ENCODE measurements around the gene SAP30BP. TPM values are rescaled to one million over a fixed set of nuclear protein-coding genes. Genes with fewer than 3 reads are reported as not detected.

The SAP30BP gene
- total RNA-seq, 1 experiment from 2014 or later, result 52.9 TPM

GRCh38 chr17:75680431-75680830, 13.3 kb downstream of the SAP30BP start:
- DNase-seq, result no peak
- no peak overlapping the region for H3K4me3 ChIP-seq (ENCODE audit: insufficient read depth, low read depth, low read length)
- no peaks in the 10 kb centered on the region for H3K27me3 ChIP-seq (ENCODE audit: control insufficient read depth, insufficient read depth, low read length)
- H3K36me3 ChIP-seq (replicated peaks; ENCODE audit: control insufficient read depth, insufficient read depth, low read length), result peaks cover 3% of the 10 kb centered on the region

- DNase-seq, result no peak
- Histone ChIP-seq H3K27me3 (ENCODE audit: control insufficient read depth, insufficient read depth, low read length) (no peaks in the 10 kb centered on the region), H3K4me3 (ENCODE audit: insufficient read depth, low read depth, low read length) (no peak overlapping the region), H3K36me3 (replicated peaks; ENCODE audit: control insufficient read depth, insufficient read depth, low read length) (peaks cover 1% of the 10 kb centered on the region)
Observed at GRCh38 chr17:75681289-75681688, 14.2 kb downstream of the SAP30BP start.

GRCh38 chr17:75683583-75683982, 16.4 kb downstream of the SAP30BP start:
- H3K27me3 ChIP-seq (ENCODE audit: control insufficient read depth, insufficient read depth, low read length), result no peaks in the 10 kb centered on the region
- DNase-seq, result no peak

GRCh38 chr17:75684249-75684648, 17.1 kb downstream of the SAP30BP start:
- no peak overlapping the region for H3K4me3 ChIP-seq (ENCODE audit: insufficient read depth, low read depth, low read length)

More at GRCh38 chr17:75683583-75683982, 16.4 kb downstream of the SAP30BP start:
- Histone ChIP-seq H3K4me3 (ENCODE audit: insufficient read depth, low read depth, low read length) (no peak overlapping the region), H3K36me3 (replicated peaks; ENCODE audit: control insufficient read depth, insufficient read depth, low read length) (peaks cover 1% of the 10 kb centered on the region)

GRCh38 chr17:75684924-75685323, 17.8 kb downstream of the SAP30BP start:
- Histone ChIP-seq H3K36me3 (replicated peaks; ENCODE audit: control insufficient read depth, insufficient read depth, low read length) (no peaks in the 10 kb centered on the region; the same call in none of the 2 replicates), H3K27me3 (ENCODE audit: control insufficient read depth, insufficient read depth, low read length) (no peaks in the 10 kb centered on the region), H3K4me3 (ENCODE audit: insufficient read depth, low read depth, low read length) (no peak overlapping the region)
- no peak for DNase-seq

More at GRCh38 chr17:75684249-75684648, 17.1 kb downstream of the SAP30BP start:
- Histone ChIP-seq H3K27me3 (ENCODE audit: control insufficient read depth, insufficient read depth, low read length) (no peaks in the 10 kb centered on the region), H3K36me3 (replicated peaks; ENCODE audit: control insufficient read depth, insufficient read depth, low read length) (peaks cover 1% of the 10 kb centered on the region)
- DNase-seq, result no peak

GRCh38 chr17:75685499-75685898, 18.4 kb downstream of the SAP30BP start:
- Histone ChIP-seq H3K36me3 (replicated peaks; ENCODE audit: control insufficient read depth, insufficient read depth, low read length) (peaks cover 1% of the 10 kb centered on the region), H3K4me3 (ENCODE audit: insufficient read depth, low read depth, low read length) (no peak overlapping the region), H3K27me3 (ENCODE audit: control insufficient read depth, insufficient read depth, low read length) (no peaks in the 10 kb centered on the region)
- no peak for DNase-seq

- Histone ChIP-seq H3K4me3 (ENCODE audit: insufficient read depth, low read depth, low read length) (no peak overlapping the region), H3K36me3 (replicated peaks; ENCODE audit: control insufficient read depth, insufficient read depth, low read length) (peaks cover 1% of the 10 kb centered on the region), H3K27me3 (ENCODE audit: control insufficient read depth, insufficient read depth, low read length) (no peaks in the 10 kb centered on the region)
- no peak for DNase-seq
Observed at GRCh38 chr17:75688209-75688825, 21.2 kb downstream of the SAP30BP start.

GRCh38 chr17:75689441-75689873, 22.3 kb downstream of the SAP30BP start:
- DNase-seq, result no peak
- H3K4me3 ChIP-seq (ENCODE audit: insufficient read depth, low read depth, low read length), result no peak overlapping the region
- peaks cover 1% of the 10 kb centered on the region for H3K36me3 ChIP-seq (replicated peaks; ENCODE audit: control insufficient read depth, insufficient read depth, low read length)
- H3K27me3 ChIP-seq (ENCODE audit: control insufficient read depth, insufficient read depth, low read length), result no peaks in the 10 kb centered on the region

GRCh38 chr17:75691371-75691791, 24.2 kb downstream of the SAP30BP start:
- Histone ChIP-seq H3K36me3 (replicated peaks; ENCODE audit: control insufficient read depth, insufficient read depth, low read length) (peaks cover 4% of the 10 kb centered on the region), H3K4me3 (ENCODE audit: insufficient read depth, low read depth, low read length) (no peak overlapping the region), H3K27me3 (ENCODE audit: control insufficient read depth, insufficient read depth, low read length) (no peaks in the 10 kb centered on the region)
- DNase-seq, result no peak

GRCh38 chr17:75691801-75692626, 24.9 kb downstream of the SAP30BP start:
- peaks cover 4% of the 10 kb centered on the region for H3K36me3 ChIP-seq (replicated peaks; ENCODE audit: control insufficient read depth, insufficient read depth, low read length)
- no peak for DNase-seq

GRCh38 chr17:75692976-75693375, 25.8 kb downstream of the SAP30BP start:
- Histone ChIP-seq H3K27me3 (ENCODE audit: control insufficient read depth, insufficient read depth, low read length) (no peaks in the 10 kb centered on the region), H3K36me3 (replicated peaks; ENCODE audit: control insufficient read depth, insufficient read depth, low read length) (peaks cover 7% of the 10 kb centered on the region), H3K4me3 (ENCODE audit: insufficient read depth, low read depth, low read length) (no peak overlapping the region)
- no peak for DNase-seq

More at GRCh38 chr17:75691801-75692626, 24.9 kb downstream of the SAP30BP start:
- no peak overlapping the region for H3K4me3 ChIP-seq (ENCODE audit: insufficient read depth, low read depth, low read length)
- H3K27me3 ChIP-seq (ENCODE audit: control insufficient read depth, insufficient read depth, low read length), result no peaks in the 10 kb centered on the region

- Histone ChIP-seq H3K4me3 (ENCODE audit: insufficient read depth, low read depth, low read length) (no peak overlapping the region), H3K36me3 (replicated peaks; ENCODE audit: control insufficient read depth, insufficient read depth, low read length) (peaks cover 7% of the 10 kb centered on the region)
- peak; percentile 88 for DNase-seq
Observed at GRCh38 chr17:75693500-75694481, 26.7 kb downstream of the SAP30BP start.

GRCh38 chr17:75694536-75694935, 27.4 kb downstream of the SAP30BP start:
- peak; percentile 78 for DNase-seq
- Histone ChIP-seq H3K27me3 (ENCODE audit: control insufficient read depth, insufficient read depth, low read length) (no peaks in the 10 kb centered on the region), H3K4me3 (ENCODE audit: insufficient read depth, low read depth, low read length) (no peak overlapping the region), H3K36me3 (replicated peaks; ENCODE audit: control insufficient read depth, insufficient read depth, low read length) (peaks cover 7% of the 10 kb centered on the region)

More at GRCh38 chr17:75693500-75694481, 26.7 kb downstream of the SAP30BP start:
- H3K27me3 ChIP-seq (ENCODE audit: control insufficient read depth, insufficient read depth, low read length), result no peaks in the 10 kb centered on the region

All from H7 (cell line).